ENCODE measurements around the gene UNKL. TPM values are rescaled to one million over a fixed set of nuclear protein-coding genes. Genes with fewer than 3 reads are reported as not detected.

UNKL gene
- polyA plus RNA-seq, 1 experiment = 15.4 TPM

- POLR2A ChIA-PET = no interaction called here
These were observed 30.9 kb downstream of the UNKL start for GRCh38 chr16:1383556-1383955.

GRCh38 chr16:1381612-1382406, 32.7 kb downstream of the UNKL start:
- TF ChIP-seq CTCF (IDR thresholded peaks at IDR 0.05; ENCODE audit: insufficient read depth, low read depth, low read length) = no peak
- Histone ChIP-seq H3K27me3 (ENCODE audit: control insufficient read depth, insufficient read depth, low read length) (no peaks in the 10 kb centered on the region), H3K36me3 (ENCODE audit: control insufficient read depth, insufficient read depth, low read length) (peaks cover 14% of the 10 kb centered on the region), H3K4me3 (ENCODE audit: low read depth, low read length) (no peak overlapping the region)
- no peak for DNase-seq (ENCODE audit: low read depth)
- ChIA-PET POLR2A (no interaction called here), CTCF (no interaction called here)

More at GRCh38 chr16:1383556-1383955, 30.9 kb downstream of the UNKL start:
- H3K36me3 ChIP-seq (ENCODE audit: control insufficient read depth, insufficient read depth, low read length) = peaks cover 15% of the 10 kb centered on the region
- TF ChIP-seq CTCF (IDR thresholded peaks at IDR 0.05; ENCODE audit: insufficient read depth, low read depth, low read length) = no peak
- H3K4me3 ChIP-seq (ENCODE audit: low read depth, low read length) = no peak overlapping the region
- DNase-seq (ENCODE audit: low read depth) = no peak
- no peaks in the 10 kb centered on the region for H3K27me3 ChIP-seq (ENCODE audit: control insufficient read depth, insufficient read depth, low read length)
- CTCF ChIA-PET = interaction anchor here (1.0 to 1.1 kb wide), 2 partner anchors 12 to 14 kb away, joined by 3 read pairs; no protein-coding TSS in a partner anchor

- ChIA-PET CTCF (interaction anchor here (0.6 to 4.3 kb wide), 3 partner anchors 12 to 634 kb away, joined by 3 to 20 read pairs (median 18); no protein-coding TSS in a partner anchor), POLR2A (no interaction called here)
- Histone ChIP-seq H3K27me3 (ENCODE audit: control insufficient read depth, insufficient read depth, low read length) (no peaks in the 10 kb centered on the region), H3K4me3 (ENCODE audit: low read depth, low read length) (no peak overlapping the region), H3K36me3 (ENCODE audit: control insufficient read depth, insufficient read depth, low read length) (peaks cover 17% of the 10 kb centered on the region)
- DNase-seq (ENCODE audit: low read depth) = no peak
- TF ChIP-seq CTCF (IDR thresholded peaks at IDR 0.05; ENCODE audit: insufficient read depth, low read depth, low read length) = no peak
These were observed 34.3 kb downstream of the UNKL start for GRCh38 chr16:1380195-1380594.

GRCh38 chr16:1379304-1380076, 35.0 kb downstream of the UNKL start:
- POLR2A ChIA-PET = no interaction called here
- H3K27me3 ChIP-seq (ENCODE audit: control insufficient read depth, insufficient read depth, low read length) = no peaks in the 10 kb centered on the region
- no peak for DNase-seq (ENCODE audit: low read depth)
- CTCF ChIA-PET = interaction anchor here (0.7 to 4.3 kb wide), 3 partner anchors 11 to 42 kb away, joined by 3 to 20 read pairs (median 18); no protein-coding TSS in a partner anchor
- peaks cover 17% of the 10 kb centered on the region for H3K36me3 ChIP-seq (ENCODE audit: control insufficient read depth, insufficient read depth, low read length)
- peak overlapping the region; percentile 49 for H3K4me3 ChIP-seq (ENCODE audit: low read depth, low read length)
- TF ChIP-seq CTCF (IDR thresholded peaks at IDR 0.05; ENCODE audit: insufficient read depth, low read depth, low read length) = no peak

GRCh38 chr16:1378804-1379303, 35.6 kb downstream of the UNKL start:
- DNase-seq (ENCODE audit: low read depth) = peak; percentile 31
- H3K36me3 ChIP-seq (ENCODE audit: control insufficient read depth, insufficient read depth, low read length) = peaks cover 16% of the 10 kb centered on the region
- ChIA-PET CTCF (interaction anchor here (0.7 to 4.3 kb wide), 3 partner anchors 10 to 41 kb away, joined by 3 to 20 read pairs (median 18); no protein-coding TSS in a partner anchor), POLR2A (no interaction called here)
- peak overlapping the region; percentile 49 for H3K4me3 ChIP-seq (ENCODE audit: low read depth, low read length)
- TF ChIP-seq CTCF (IDR thresholded peaks at IDR 0.05; ENCODE audit: insufficient read depth, low read depth, low read length) = no peak
- H3K27me3 ChIP-seq (ENCODE audit: control insufficient read depth, insufficient read depth, low read length) = no peaks in the 10 kb centered on the region
